Spleen (tissue), 11 donors: ENCODE data around the gene CNP. TPM values are rescaled to one million over a fixed set of nuclear protein-coding genes. Genes with fewer than 3 reads are reported as not detected.
A peak's percentile ranks its signal among the peaks of the same experiment; 100 is the strongest.
"Not testable (repeated sequence)": the region's sequence is repeated elsewhere in the genome, so short reads cannot be mapped to it uniquely, and the experiment has no call there.

Experiments
- DNase-seq: peaks from one replicate; pipeline ENCODE4 v3.0.0-alpha.2; 2020
- H3K27ac ChIP-seq, 8 donors: fragments of 200-600 bp; sonication (generic) in 7 of 8; 1 replicate in 4 of 8; 2 replicates in 4 of 8; pipeline versions ENCODE4 v1.5.0 to v1.8.0; 2016 to 2021; ENCODE audit warnings: inconsistent platforms in 4 of 8, mild to moderate bottlenecking in 4 of 8, moderate library complexity in 1 of 8
- H3K27me3 ChIP-seq, 7 donors: fragments of 200-600 bp; sonication (generic) in 6 of 7; replicated peaks in 1 of 7; 1 replicate in 4 of 7; 2 replicates in 3 of 7; pipeline versions ENCODE4 v1.5.0 to v1.8.0; 2016 to 2021; ENCODE audit warnings: inconsistent platforms in 3 of 7, mild to moderate bottlenecking in 1 of 7
- H3K36me3 ChIP-seq, 6 donors: fragments of 200-600 bp; sonication (generic) in 5 of 6; 1 replicate in 4 of 6; 2 replicates in 2 of 6; pipeline versions ENCODE4 v1.5.0 to v1.8.0; 2016 to 2021; ENCODE audit warnings: inconsistent platforms in 2 of 6
- H3K4me1 ChIP-seq, 6 donors: fragments of 200-600 bp; sonication (generic) in 5 of 6; 1 replicate in 3 of 6; 2 replicates in 3 of 6; pipeline versions ENCODE4 v1.5.0 to v1.8.0; 2016 to 2021; ENCODE audit warnings: inconsistent platforms in 3 of 6
- H3K4me3 ChIP-seq, 8 donors: fragments of 200-600 bp; sonication (generic) in 7 of 8; 1 replicate in 4 of 8; 2 replicates in 4 of 8; pipeline versions ENCODE4 v1.5.0 to v1.8.0; 2016 to 2021; ENCODE audit warnings: inconsistent platforms in 4 of 8, mild to moderate bottlenecking in 4 of 8, moderate library complexity in 2 of 8
- H3K9me3 ChIP-seq, 8 donors: fragments of 200-600 bp; sonication (generic) in 7 of 8; 1 replicate in 4 of 8; 2 replicates in 4 of 8; pipeline versions ENCODE4 v1.5.0 to v1.8.0; 2016 to 2021; ENCODE audit warnings: inconsistent platforms in 4 of 8
- CTCF ChIP-seq, 11 experiments: fragments of 200-600 bp in 7 of 11; fragments of 450-650 bp in 4 of 11; sonication (generic) in 4 of 11; IDR thresholded peaks in 8 of 11; conservative IDR thresholded peaks in 3 of 11; 1 replicate in 7 of 11; 2 replicates in 4 of 11; pipeline versions ENCODE4 v1.4.0 to v1.8.0; 2016 to 2021; ENCODE audit warnings: antibody characterized with exemption in 11 of 11, inconsistent platforms in 4 of 11, mild to moderate bottlenecking in 1 of 11
- POLR2A ChIP-seq, 3 donors: fragments of 450-650 bp; IDR thresholded peaks; one replicate each; pipeline ENCODE4 v1.5.1; 2017; ENCODE audit warnings: antibody characterized with exemption in 3 of 3, mild to moderate bottlenecking in 1 of 3
- POLR2AphosphoS5 ChIP-seq, 3 donors: sonication (generic); formaldehyde crosslinking; IDR thresholded peaks; one replicate each; pipeline ENCODE4 v1.5.1; 2017; ENCODE audit warnings: antibody characterized with exemption in 3 of 3
- WGBS, 5 donors: extraction: QIAGEN DNeasy Blood & Tissue Kit in 3 of 5; methylation state at CpG; one replicate each; pipeline versions ENCODE4 v1.1.5 to v1.1.7; 2013 to 2018; 5-methylcytosine and 5-hydroxymethylcytosine counted together
- intact Hi-C: fragments of 100-400 bp; cut with DNase I; formaldehyde crosslinking; loops from one replicate; pipeline ENCODE4 v1.15.0; 2023; ENCODE audit warnings: low total_unique reads
- polyA plus RNA-seq, 3 donors: library from polyadenylated mRNA; stranded (reverse); fragments of 200-250 nt; gene quantifications; one replicate each; pipeline ENCODE4 v1.2.1, GENCODE V29; 2013
- total RNA-seq, 7 donors: library from RNA; depleted of rRNA in 3 of 7; stranded (reverse); fragments of >200 nt in 3 of 7; fragmentation: NEBNext Ultra II Directional in 4 of 7; extraction: Animal tissue kit (Norgen Biotek cat#: 25700) in 4 of 7; gene quantifications; one replicate each; pipeline versions ENCODE4 v1.1.0 to v1.2.1, GENCODE V29; 2016 to 2021
- donor health status: healthy with polysubstance abuse.
- donor health status: DM: no; HTN: no; CAD: no; lungs with moderate emphysema.
- donor health status: DM: no; HTN: no; CAD: no.
- donor health status: Bipolar disorder and iron deficiency.
- donor health status: healthy.
- donor health status: DM: no; HTN: no; CAD: no.
- donor health status: DM: yes; HTN: yes; CAD: no.

The CNP gene
- total and polyA plus RNA-seq, 10 donors, result 22.3 to 49.8 (median 41.7) TPM

GRCh38 chr17:42005166-42005565, 38.6 kb downstream of the CNP start:
- Histone ChIP-seq H3K4me1 (peaks cover 7 to 97% (median 66%) of the 10 kb centered on the region in 6 donors), H3K9me3 (no peaks in the 10 kb centered on the region), H3K4me3 (no peak overlapping the region), H3K27ac (no peak overlapping the region), H3K36me3 (peaks cover 0 to 58% (median 20%) of the 10 kb centered on the region in 6 donors), H3K27me3 (no peaks in the 10 kb centered on the region)
- intact Hi-C loops, result no loop called here
- no peak for TF ChIP-seq POLR2A (IDR thresholded peaks at IDR 0.05)
- 78 to 84% (median 81%) methylated on average over 1 of the region's 1 CpG for WGBS, 5 donors
- DNase-seq, result no peak

- intact Hi-C loops, result no loop called here
- Histone ChIP-seq H3K36me3 (peaks cover 0 to 34% (median 0%) of the 10 kb centered on the region in 6 donors), H3K27me3 (no peaks in the 10 kb centered on the region), H3K4me1 (peaks cover 25 to 97% (median 80%) of the 10 kb centered on the region in 6 donors), H3K9me3 (no peaks in the 10 kb centered on the region), H3K27ac (no peak overlapping the region), H3K4me3 (no peak overlapping the region)
- WGBS, 5 donors, result 75 to 85% (median 79%) methylated on average over 4 of the region's 4 CpGs
- TF ChIP-seq POLR2A (IDR thresholded peaks at IDR 0.05) (no peak), CTCF (IDR thresholded peaks at IDR 0.05 in 8 of 11, conservative IDR thresholded peaks at IDR 0.05 in 3 of 11) (peak in 1 of 11 experiments; percentile 14)
- no peak for DNase-seq
Measured at GRCh38 chr17:42009170-42009569, 42.6 kb downstream of the CNP start.

GRCh38 chr17:42010266-42010680, 43.7 kb downstream of the CNP start:
- DNase-seq, H3K9me3 ChIP-seq, H3K27me3 ChIP-seq, H3K4me3 ChIP-seq: not testable (repeated sequence)
- peaks cover 32 to 97% (median 83%) of the 10 kb centered on the region in 6 donors for H3K4me1 ChIP-seq
- peak overlapping the region in 4 of 8 donors; percentile 15 to 64 (median 24) for H3K27ac ChIP-seq
- WGBS, 5 donors, result 27 to 57% (median 39%) methylated on average over 9 of the region's 9 CpGs
- TF ChIP-seq POLR2AphosphoS5 (IDR thresholded peaks at IDR 0.05), result peak in 1 of 3 donors; percentile 15
- H3K36me3 ChIP-seq, result peaks cover 0 to 40% (median 0%) of the 10 kb centered on the region in 6 donors
- intact Hi-C loops, result loop anchor here (10.0 kb wide), 1 partner anchor 45 kb away; the partner anchor contains the start of gene CNP

- TF ChIP-seq POLR2A (IDR thresholded peaks at IDR 0.05), result no peak
- TF ChIP-seq POLR2AphosphoS5 (IDR thresholded peaks at IDR 0.05), result no peak
- TF ChIP-seq CTCF (IDR thresholded peaks at IDR 0.05 in 8 of 11, conservative IDR thresholded peaks at IDR 0.05 in 3 of 11), result no peak
- peak overlapping the region in 4 of 8 donors; percentile 17 to 64 (median 28) for H3K27ac ChIP-seq
- no peak overlapping the region for H3K4me3 ChIP-seq
- 93 to 99% (median 93%) methylated on average over 3 of the region's 3 CpGs for WGBS, 5 donors
- no peak for DNase-seq
- intact Hi-C loops, result loop anchor here (10.0 kb wide), 1 partner anchor 46 kb away; the partner anchor contains the start of gene CNP
- H3K27me3 ChIP-seq, result no peaks in the 10 kb centered on the region
- H3K4me1 ChIP-seq, result peaks cover 39 to 97% (median 83%) of the 10 kb centered on the region in 6 donors
- peaks cover 0 to 42% (median 0%) of the 10 kb centered on the region in 6 donors for H3K36me3 ChIP-seq
- no peaks in the 10 kb centered on the region for H3K9me3 ChIP-seq
Measured at GRCh38 chr17:42010898-42011516, 44.4 kb downstream of the CNP start.

- 89 to 92% (median 90%) methylated on average over 4 of the region's 4 CpGs for WGBS, 5 donors
- not testable (repeated sequence) for DNase-seq, H3K4me3 ChIP-seq, H3K27me3 ChIP-seq, H3K9me3 ChIP-seq, H3K27ac ChIP-seq
- H3K36me3 ChIP-seq, result peaks cover 0 to 38% (median 0%) of the 10 kb centered on the region in 6 donors
- intact Hi-C loops, result loop anchor here (10.0 kb wide), 1 partner anchor 48 kb away; the partner anchor contains the start of gene CNP
- H3K4me1 ChIP-seq, result peaks cover 42 to 91% (median 85%) of the 10 kb centered on the region in 6 donors
Measured at GRCh38 chr17:42012363-42012762, 45.8 kb downstream of the CNP start.

- H3K4me3 ChIP-seq, H3K9me3 ChIP-seq, H3K27me3 ChIP-seq: not testable (repeated sequence)
- intact Hi-C loops, result loop anchor here (10.0 kb wide), 1 partner anchor 49 kb away; the partner anchor contains the start of gene CNP
- Histone ChIP-seq H3K4me1 (peaks cover 42 to 91% (median 89%) of the 10 kb centered on the region in 6 donors), H3K27ac (peak overlapping the region in 1 of 8 donors; percentile 9), H3K36me3 (peaks cover 0 to 29% (median 0%) of the 10 kb centered on the region in 6 donors)
- peak; percentile 18 for DNase-seq
- WGBS, 5 donors, result 94 to 96% (median 94%) methylated on average over 12 of the region's 12 CpGs
Measured at GRCh38 chr17:42013740-42014139, 47.1 kb downstream of the CNP start.
